NCI-H2171 treated with DMSO at 0.1 percent for 48 hours (cell line): ENCODE results near the gene AP4S1.

Experiments
- DNase-seq: peaks from one replicate; lab custom pipeline; 2025; lab: John Stamatoyannopoulos, UW

AP4S1 gene

GRCh38 chr14:31006703-31007102, 18.7 kb upstream of the AP4S1 start:
- no peak for DNase-seq

- DNase-seq = no peak
Observed at GRCh38 chr14:31009836-31010574, 15.4 kb upstream of the AP4S1 start.

GRCh38 chr14:31010935-31011334, 14.5 kb upstream of the AP4S1 start:
- no peak for DNase-seq

- DNase-seq = no peak
Observed at GRCh38 chr14:31013841-31014240, 11.6 kb upstream of the AP4S1 start.

- no peak for DNase-seq
Observed at GRCh38 chr14:31018057-31018645, 7.3 kb upstream of the AP4S1 start.

GRCh38 chr14:31020834-31021575, 4.4 kb upstream of the AP4S1 start:
- DNase-seq = no peak

GRCh38 chr14:31021576-31021949, 3.9 kb upstream of the AP4S1 start:
- DNase-seq = no peak

- DNase-seq = no peak
Observed at GRCh38 chr14:31022386-31022785, 3.1 kb upstream of the AP4S1 start.

GRCh38 chr14:31024010-31024480, 1.4 kb upstream of the AP4S1 start:
- DNase-seq = no peak

- no peak for DNase-seq
Observed at GRCh38 chr14:31024577-31025366, 677 bp upstream of the AP4S1 start.

GRCh38 chr14:31026077-31026449, 614 bp downstream of the AP4S1 start, which contains the start of gene STRN3:
STRN3 (minus strand) TSS chr14:31026379; CDS start chr14:31026185, 194 bp downstream.
- no peak for DNase-seq

GRCh38 chr14:31026450-31027235, 1.2 kb downstream of the AP4S1 start:
- peak; percentile 96 for DNase-seq

GRCh38 chr14:31027847-31028246, 2.4 kb downstream of the AP4S1 start:
- DNase-seq = no peak

GRCh38 chr14:31029016-31029970, 3.8 kb downstream of the AP4S1 start:
- DNase-seq = no peak

- DNase-seq = no peak
Observed at GRCh38 chr14:31030469-31030868, 5.0 kb downstream of the AP4S1 start.

- no peak for DNase-seq
Observed at GRCh38 chr14:31036552-31036951, 11.1 kb downstream of the AP4S1 start.

- DNase-seq = no peak
Observed at GRCh38 chr14:31037709-31038221, 12.3 kb downstream of the AP4S1 start.

- no peak for DNase-seq
Observed at GRCh38 chr14:31038521-31039166, 13.2 kb downstream of the AP4S1 start.

- no peak for DNase-seq
Observed at GRCh38 chr14:31042300-31042699, 16.9 kb downstream of the AP4S1 start.
